ENCODE measurements around the gene IFT122.

DNA sequence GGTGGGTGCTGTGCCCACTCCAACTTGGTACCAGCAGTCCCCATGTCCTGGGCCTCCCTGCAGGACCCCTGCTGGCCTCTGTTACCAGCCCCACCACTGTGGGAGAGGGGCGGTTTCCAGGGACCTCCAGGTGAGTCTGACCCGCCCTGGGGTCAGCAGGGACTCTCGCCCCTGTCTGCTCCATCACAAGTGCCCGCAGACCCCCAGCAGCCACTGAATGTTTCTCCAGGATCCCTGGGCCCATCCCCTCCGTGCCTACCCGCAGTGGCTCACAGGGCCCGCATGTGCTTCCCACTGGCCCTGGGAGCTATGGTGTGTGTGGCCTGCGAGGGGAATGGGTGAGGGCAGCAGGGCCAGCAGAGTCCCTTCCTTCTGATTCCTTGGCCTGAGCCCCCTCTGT is 78.6 kb downstream of the IFT122 start:
- TF ChIP-seq, protein P1, sequence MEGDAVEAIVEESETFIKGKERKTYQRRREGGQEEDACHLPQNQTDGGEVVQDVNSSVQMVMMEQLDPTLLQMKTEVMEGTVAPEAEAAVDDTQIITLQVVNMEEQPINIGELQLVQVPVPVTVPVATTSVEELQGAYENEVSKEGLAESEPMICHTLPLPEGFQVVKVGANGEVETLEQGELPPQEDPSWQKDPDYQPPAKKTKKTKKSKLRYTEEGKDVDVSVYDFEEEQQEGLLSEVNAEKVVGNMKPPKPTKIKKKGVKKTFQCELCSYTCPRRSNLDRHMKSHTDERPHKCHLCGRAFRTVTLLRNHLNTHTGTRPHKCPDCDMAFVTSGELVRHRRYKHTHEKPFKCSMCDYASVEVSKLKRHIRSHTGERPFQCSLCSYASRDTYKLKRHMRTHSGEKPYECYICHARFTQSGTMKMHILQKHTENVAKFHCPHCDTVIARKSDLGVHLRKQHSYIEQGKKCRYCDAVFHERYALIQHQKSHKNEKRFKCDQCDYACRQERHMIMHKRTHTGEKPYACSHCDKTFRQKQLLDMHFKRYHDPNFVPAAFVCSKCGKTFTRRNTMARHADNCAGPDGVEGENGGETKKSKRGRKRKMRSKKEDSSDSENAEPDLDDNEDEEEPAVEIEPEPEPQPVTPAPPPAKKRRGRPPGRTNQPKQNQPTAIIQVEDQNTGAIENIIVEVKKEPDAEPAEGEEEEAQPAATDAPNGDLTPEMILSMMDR (IDR thresholded peaks at IDR 0.05), result no peak
- no peak for TF ChIP-seq POLR2A (IDR thresholded peaks at IDR 0.05)

Data from tibial nerve (tissue), 3 donors.